ENCODE results near the gene SHBG. TPM values are rescaled to one million over a fixed set of nuclear protein-coding genes. Genes with fewer than 3 reads are reported as not detected.

Gene SHBG
- total and polyA plus RNA-seq, 10 of the 15 experiments (the other 5 are each of a cell fraction or from before 2014, with no cell fraction given): not detected

GRCh38 chr17:7587420-7588151 is 42.3 kb upstream of the SHBG start (continued):
- TF ChIP-seq, protein P1, sequence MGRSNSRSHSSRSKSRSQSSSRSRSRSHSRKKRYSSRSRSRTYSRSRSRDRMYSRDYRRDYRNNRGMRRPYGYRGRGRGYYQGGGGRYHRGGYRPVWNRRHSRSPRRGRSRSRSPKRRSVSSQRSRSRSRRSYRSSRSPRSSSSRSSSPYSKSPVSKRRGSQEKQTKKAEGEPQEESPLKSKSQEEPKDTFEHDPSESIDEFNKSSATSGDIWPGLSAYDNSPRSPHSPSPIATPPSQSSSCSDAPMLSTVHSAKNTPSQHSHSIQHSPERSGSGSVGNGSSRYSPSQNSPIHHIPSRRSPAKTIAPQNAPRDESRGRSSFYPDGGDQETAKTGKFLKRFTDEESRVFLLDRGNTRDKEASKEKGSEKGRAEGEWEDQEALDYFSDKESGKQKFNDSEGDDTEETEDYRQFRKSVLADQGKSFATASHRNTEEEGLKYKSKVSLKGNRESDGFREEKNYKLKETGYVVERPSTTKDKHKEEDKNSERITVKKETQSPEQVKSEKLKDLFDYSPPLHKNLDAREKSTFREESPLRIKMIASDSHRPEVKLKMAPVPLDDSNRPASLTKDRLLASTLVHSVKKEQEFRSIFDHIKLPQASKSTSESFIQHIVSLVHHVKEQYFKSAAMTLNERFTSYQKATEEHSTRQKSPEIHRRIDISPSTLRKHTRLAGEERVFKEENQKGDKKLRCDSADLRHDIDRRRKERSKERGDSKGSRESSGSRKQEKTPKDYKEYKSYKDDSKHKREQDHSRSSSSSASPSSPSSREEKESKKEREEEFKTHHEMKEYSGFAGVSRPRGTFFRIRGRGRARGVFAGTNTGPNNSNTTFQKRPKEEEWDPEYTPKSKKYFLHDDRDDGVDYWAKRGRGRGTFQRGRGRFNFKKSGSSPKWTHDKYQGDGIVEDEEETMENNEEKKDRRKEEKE (IDR thresholded peaks at IDR 0.05): no peak
- TF ChIP-seq TCF12 (IDR thresholded peaks at IDR 0.05; ENCODE audit: low read depth, low read length): no peak
- no peak for TF ChIP-seq RB1 (IDR thresholded peaks at IDR 0.05; ENCODE audit: borderline replicate concordance)
- TF ChIP-seq WRNIP1 (IDR thresholded peaks at IDR 0.05; ENCODE audit: borderline replicate concordance, low read depth, low read length): no peak

DNA sequence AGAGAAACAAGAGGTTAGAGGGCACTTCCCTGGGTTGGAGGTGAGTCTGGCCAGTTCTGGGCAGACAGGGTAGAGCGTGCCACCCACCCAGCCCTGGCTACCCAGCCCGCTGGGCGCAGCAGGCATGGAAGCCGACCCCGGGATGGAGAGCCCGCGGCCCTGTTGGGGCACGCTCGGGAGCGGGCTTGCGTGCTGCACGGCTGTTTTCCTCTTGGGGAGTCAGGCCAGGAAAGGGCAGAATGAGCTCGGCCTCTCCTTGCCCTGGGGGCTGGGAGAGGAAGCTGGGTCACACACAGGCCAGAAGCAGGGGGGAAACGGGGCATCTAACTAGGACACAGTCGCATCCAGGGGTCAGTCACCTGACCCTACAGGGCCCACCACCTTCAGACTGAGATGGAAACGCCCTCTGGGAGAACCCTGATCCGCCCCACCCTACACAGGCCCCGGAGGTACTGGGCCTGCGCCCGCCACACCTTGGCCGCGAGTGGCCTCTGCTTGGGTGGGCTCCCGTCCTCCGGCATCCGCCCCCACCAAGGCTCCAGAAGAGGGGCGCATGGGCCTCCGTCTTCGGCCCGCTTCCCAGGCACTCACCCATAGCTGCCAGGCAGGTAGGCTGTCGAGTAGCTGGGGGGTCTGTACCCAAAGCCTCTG is 41.3 kb upstream of the SHBG start:
- FAIRE-seq (no peak), DNase-seq (ENCODE audit: low read depth, low spot score) (no peak), ATAC-seq (no peak)
- no peaks in the 10 kb centered on the region for H3K9me3 ChIP-seq (replicated peaks; ENCODE audit: control insufficient read depth, insufficient read depth, low read length)
- H3K27me3 ChIP-seq (replicated peaks in 1 of 2; ENCODE audit: control insufficient read depth in 2 of 2, insufficient read depth in 2 of 2, low read length in 1 of 2): no peaks in the 10 kb centered on the region
- H3K4me2 ChIP-seq (ENCODE audit: control insufficient read depth, insufficient read depth): no peak overlapping the region
- ChIA-PET CTCF (interaction anchor here (0.7 to 2.6 kb wide), 13 partner anchors 8 to 233 kb away, joined by 3 to 14 read pairs (median 5); partner anchors contain the start of genes SENP3, TMEM95, TP53 and WRAP53), SMC1A (ENCODE audit: uncharacterized antibody, unreplicated experiment) (interaction anchor here (0.7 to 1.6 kb wide), 5 partner anchors 9 to 233 kb away, joined by 3 to 8 read pairs (median 3); partner anchors contain the start of genes CD68, TP53 and WRAP53), RAD21 (ENCODE audit: unreplicated experiment) (interaction anchor here (0.9 to 1.4 kb wide), 6 partner anchors 10 to 99 kb away, joined by 3 to 5 read pairs (median 3); partner anchors contain the start of genes CD68, SAT2 and WRAP53), POLR2A (no interaction called here)
- intact Hi-C loops (cut with micrococcal nuclease; ENCODE audit: unreplicated experiment): no loop called here
- peaks cover 13% of the 10 kb centered on the region for H3K79me2 ChIP-seq (ENCODE audit: control insufficient read depth, insufficient read depth, low read length)
- H3K4me3 ChIP-seq: no peak overlapping the region
- H3K27ac ChIP-seq (ENCODE audit: control insufficient read depth, insufficient read depth): no peak overlapping the region
- no TSS peak for BruUV-seq (replicated peaks)
- no peaks in the 10 kb centered on the region for H4K20me1 ChIP-seq (ENCODE audit: control insufficient read depth, insufficient read depth)
- H3K9ac ChIP-seq (ENCODE audit: control insufficient read depth, insufficient read depth, low read length): no peak overlapping the region
- WGBS (ENCODE audit: insufficient coverage, insufficient replicate concordance, low lambda C conversion rate, missing lambda C conversion rate): 85% methylated on average over 29 of the region's 30 CpGs
- in situ Hi-C loops (cut with MboI): no loop called here
- H3K4me1 ChIP-seq (ENCODE audit: control insufficient read depth, insufficient read depth, low read length): peaks cover 3% of the 10 kb centered on the region; the same call in 1 of the 2 replicates
- TF ChIP-seq NFYA (IDR thresholded peaks at IDR 0.05; ENCODE audit: borderline replicate concordance, low read depth, low read length): no peak
- no peak for TF ChIP-seq NRF1 (conservative IDR thresholded peaks at IDR 0.05; ENCODE audit: low read depth, low read length)
- no peak for TF ChIP-seq WRNIP1 (IDR thresholded peaks at IDR 0.05; ENCODE audit: borderline replicate concordance, low read depth, low read length)
- TF ChIP-seq ESRRA (IDR thresholded peaks at IDR 0.05; ENCODE audit: low read length): no peak
- no peak for TF ChIP-seq BCL11A (IDR thresholded peaks at IDR 0.05; ENCODE audit: low read depth, low read length)
- no peak for TF ChIP-seq IRF5 (IDR thresholded peaks at IDR 0.05; ENCODE audit: borderline replicate concordance)
- no peak overlapping the region for H2AFZ ChIP-seq (ENCODE audit: control insufficient read depth, low read depth, low read length)
- peaks cover 7 to 17% of the 10 kb centered on the region in 2 experiments for H3K36me3 ChIP-seq (ENCODE audit: control insufficient read depth in 2 of 2, insufficient read depth in 2 of 2, low read length in 1 of 2)
